Measurements from ENCODE around the gene PHACTR4.

DNA sequence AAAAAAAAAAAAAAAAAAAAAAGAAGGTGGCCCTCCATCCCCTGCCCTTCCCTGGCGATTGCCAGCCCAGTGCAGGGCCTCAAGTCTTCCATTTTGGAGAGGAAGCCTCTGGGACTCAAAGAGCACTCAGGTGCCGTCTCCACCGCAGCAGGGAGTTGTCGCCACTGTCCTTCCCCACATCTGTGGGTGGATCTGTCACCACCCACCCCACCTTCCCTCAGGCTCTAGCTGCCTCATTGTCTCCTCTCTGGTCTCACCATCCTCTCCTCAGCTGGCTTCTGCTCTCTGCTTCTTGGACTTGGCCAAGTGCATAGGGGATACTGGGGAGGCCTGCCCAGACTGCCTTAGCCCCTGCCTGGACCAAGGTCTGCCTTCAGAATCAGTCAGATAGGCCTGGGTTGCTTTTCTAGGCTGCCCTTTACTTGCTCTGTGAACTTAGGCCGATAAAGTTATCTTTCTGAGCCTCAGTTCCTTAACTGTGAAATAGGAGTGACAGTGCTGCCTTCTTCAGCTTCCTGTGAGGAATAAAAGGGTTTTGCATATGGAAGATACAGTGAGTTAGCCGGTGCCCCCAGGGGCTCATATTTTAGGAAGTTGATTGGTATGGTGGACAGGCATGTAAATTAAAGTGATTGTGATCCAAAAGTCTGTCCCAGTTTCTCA, 152.1 kb downstream of the PHACTR4 start:
- TF ChIP-seq CTCF (IDR thresholded peaks at IDR 0.05; ENCODE audit: insufficient read depth, low read length, poor library complexity, severe bottlenecking) (no peak), EZH2phosphoT487 (conservative IDR thresholded peaks at IDR 0.05; ENCODE audit: low read length) (no peak)

Data from SU-DHL-6 (cell line).